Tibial nerve (tissue), 4 donors: ENCODE results near the gene BCL6.

Source experiments
- CTCF ChIP-seq, 5 experiments: fragments of 200-600 bp in 3 of 5; fragments of 450-650 bp in 2 of 5; sonication (generic) in 3 of 5; IDR thresholded peaks; one replicate each; pipeline ENCODE4 v1.5.1; 2016 to 2019; ENCODE audit warnings: antibody characterized with exemption in 5 of 5, mild to moderate bottlenecking in 3 of 5, moderate library complexity in 2 of 5
- EP300 ChIP-seq, 2 donors: sonication (generic); formaldehyde crosslinking; IDR thresholded peaks; one replicate each; pipeline ENCODE4 v1.6.1; 2017; ENCODE audit warnings: antibody characterized with exemption in 2 of 2, mild to moderate bottlenecking in 1 of 2
- POLR2A ChIP-seq, 2 donors: fragments of 450-650 bp; IDR thresholded peaks; one replicate each; pipeline ENCODE4 v1.6.1; 2017; ENCODE audit warnings: antibody characterized with exemption in 2 of 2, mild to moderate bottlenecking in 2 of 2, moderate library complexity in 2 of 2

- peak; percentile 27 to 66 (median 43) for TF ChIP-seq CTCF (IDR thresholded peaks at IDR 0.05)
- TF ChIP-seq POLR2A (IDR thresholded peaks at IDR 0.05) = no peak
- no peak for TF ChIP-seq EP300 (IDR thresholded peaks at IDR 0.05)
These were observed 66.5 kb downstream of the BCL6 start for GRCh38 chr3:187678726-187679268.
